ENCODE results near the gene PHLPP1.

DNA sequence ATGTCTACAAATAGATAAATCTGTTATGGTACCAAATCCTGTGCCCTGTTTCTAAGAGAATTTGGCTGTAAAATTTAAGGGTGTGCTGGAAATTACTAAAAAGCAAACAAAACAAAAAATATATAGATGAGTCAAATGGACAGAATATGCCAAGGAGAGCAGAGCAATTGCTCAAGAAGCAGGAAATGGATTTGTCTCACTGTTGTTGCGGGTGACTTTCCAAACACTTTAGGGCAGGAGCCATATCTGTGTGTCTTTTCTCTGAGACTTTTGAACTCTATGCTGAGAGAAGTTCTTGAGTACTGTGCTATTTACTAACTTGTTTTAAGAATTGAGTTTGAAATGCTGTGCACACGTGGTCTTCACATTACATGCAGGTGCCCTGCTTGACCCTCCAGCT lies 221.7 kb downstream of the PHLPP1 start:
- TF ChIP-seq CTCF (IDR thresholded peaks at IDR 0.05) (no peak), EP300 (IDR thresholded peaks at IDR 0.05) (no peak), POLR2A (IDR thresholded peaks at IDR 0.05) (no peak)

Measured in ovary (tissue), 3 donors.